Chondrocyte (in vitro differentiated cells): ENCODE data around the gene KBTBD3. TPM values are rescaled to one million over a fixed set of nuclear protein-coding genes. Genes with fewer than 3 reads are reported as not detected.

Source experiments
- DNase-seq: peaks from one replicate; pipeline ENCODE4 v3.0.0; 2021; ENCODE audit warnings: mixed read lengths, low spot score
- H3K27ac Mint-ChIP-seq: one replicate; pipeline ENCODE4 v1.8.0; 2021; ENCODE audit warnings: mild to moderate bottlenecking, moderate library complexity, mixed read lengths; ENCODE audit not compliant: unreplicated experiment
- H3K27me3 Mint-ChIP-seq: 2 replicates; pipeline ENCODE4 v1.8.0; 2021; ENCODE audit warnings: low read depth, mixed read lengths
- H3K36me3 Mint-ChIP-seq: 2 replicates; pipeline ENCODE4 v1.8.0; 2021; ENCODE audit warnings: low read depth, mixed read lengths
- H3K4me1 Mint-ChIP-seq: 2 replicates; pipeline ENCODE4 v1.8.0; 2021; ENCODE audit warnings: low read depth, mild to moderate bottlenecking, mixed read lengths
- H3K4me3 Mint-ChIP-seq: one replicate; pipeline ENCODE4 v1.8.0; 2021; ENCODE audit warnings: mild to moderate bottlenecking, moderate library complexity, mixed read lengths; ENCODE audit not compliant: unreplicated experiment
- H3K9me3 Mint-ChIP-seq: 2 replicates; pipeline ENCODE4 v1.8.0; 2021; ENCODE audit warnings: low read depth, mixed read lengths
- total RNA-seq: library from RNA; stranded (reverse); gene quantifications from 3 replicates; pipeline ENCODE4 v1.2.1, GENCODE V29; 2021
- TF ChIP-seq, protein P1 (sequence below): fragments of 200-600 bp; sonication (generic); IDR thresholded peaks from 2 replicates; pipeline ENCODE4 v1.5.0; 2021; ENCODE audit warnings: antibody characterized with exemption, mild to moderate bottlenecking, moderate library complexity

The KBTBD3 gene
- total RNA-seq, 1 donor from 2014 or later = 3.5 TPM

DNA sequence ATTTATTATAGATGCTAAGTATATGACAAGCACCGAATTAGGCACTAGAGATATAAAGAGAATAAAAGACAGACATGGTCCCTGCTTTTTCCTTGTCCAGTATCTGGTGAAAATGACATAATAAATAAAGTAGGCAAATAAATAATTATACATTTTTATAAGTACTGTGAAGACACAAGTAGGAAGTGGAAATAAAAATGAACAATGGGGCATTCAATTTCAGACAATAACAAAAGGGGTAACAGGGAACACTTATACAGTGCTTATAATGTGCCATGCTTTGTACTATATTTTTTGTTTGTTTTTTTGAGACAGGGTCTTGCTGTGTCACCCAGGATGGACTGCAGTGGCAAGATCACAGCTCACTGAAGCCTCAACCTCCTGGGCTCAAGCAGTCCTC, 4.3 kb downstream of the KBTBD3 start:
- Mint-ChIP-seq H3K4me3 (no peak overlapping the region), H3K27me3 (no peaks in the 10 kb centered on the region), H3K36me3 (no peaks in the 10 kb centered on the region), H3K4me1 (peaks cover 11% of the 10 kb centered on the region), H3K9me3 (peaks cover 7% of the 10 kb centered on the region), H3K27ac (no peak overlapping the region)
- TF ChIP-seq, protein P1, sequence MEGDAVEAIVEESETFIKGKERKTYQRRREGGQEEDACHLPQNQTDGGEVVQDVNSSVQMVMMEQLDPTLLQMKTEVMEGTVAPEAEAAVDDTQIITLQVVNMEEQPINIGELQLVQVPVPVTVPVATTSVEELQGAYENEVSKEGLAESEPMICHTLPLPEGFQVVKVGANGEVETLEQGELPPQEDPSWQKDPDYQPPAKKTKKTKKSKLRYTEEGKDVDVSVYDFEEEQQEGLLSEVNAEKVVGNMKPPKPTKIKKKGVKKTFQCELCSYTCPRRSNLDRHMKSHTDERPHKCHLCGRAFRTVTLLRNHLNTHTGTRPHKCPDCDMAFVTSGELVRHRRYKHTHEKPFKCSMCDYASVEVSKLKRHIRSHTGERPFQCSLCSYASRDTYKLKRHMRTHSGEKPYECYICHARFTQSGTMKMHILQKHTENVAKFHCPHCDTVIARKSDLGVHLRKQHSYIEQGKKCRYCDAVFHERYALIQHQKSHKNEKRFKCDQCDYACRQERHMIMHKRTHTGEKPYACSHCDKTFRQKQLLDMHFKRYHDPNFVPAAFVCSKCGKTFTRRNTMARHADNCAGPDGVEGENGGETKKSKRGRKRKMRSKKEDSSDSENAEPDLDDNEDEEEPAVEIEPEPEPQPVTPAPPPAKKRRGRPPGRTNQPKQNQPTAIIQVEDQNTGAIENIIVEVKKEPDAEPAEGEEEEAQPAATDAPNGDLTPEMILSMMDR = no peak
- no peak for DNase-seq

DNA sequence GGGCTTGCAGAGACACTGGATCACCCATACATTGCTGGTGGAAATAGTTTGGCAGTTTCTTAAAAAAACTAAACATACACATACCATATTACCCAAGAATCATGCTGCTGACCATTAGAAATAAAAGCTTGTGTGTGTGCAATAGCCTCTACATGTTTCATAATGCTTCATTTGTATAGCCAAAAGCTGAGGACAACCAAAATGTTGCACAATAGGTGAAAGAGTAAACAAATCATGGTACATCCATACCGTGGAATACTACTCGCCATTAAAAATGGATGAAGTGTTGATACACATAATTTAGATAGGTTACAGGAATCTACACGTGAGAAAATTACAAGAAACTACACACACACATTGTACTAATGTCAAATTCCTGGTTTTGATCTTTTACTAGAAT, 6.5 kb downstream of the KBTBD3 start:
- H3K4me1 Mint-ChIP-seq = no peaks in the 10 kb centered on the region
- no peak overlapping the region for H3K27ac Mint-ChIP-seq
- H3K9me3 Mint-ChIP-seq = peaks cover 8% of the 10 kb centered on the region
- TF ChIP-seq, protein P1 = no peak
- peaks cover 2% of the 10 kb centered on the region for H3K36me3 Mint-ChIP-seq
- no peak overlapping the region for H3K4me3 Mint-ChIP-seq
- H3K27me3 Mint-ChIP-seq = no peaks in the 10 kb centered on the region
- DNase-seq = no peak

DNA sequence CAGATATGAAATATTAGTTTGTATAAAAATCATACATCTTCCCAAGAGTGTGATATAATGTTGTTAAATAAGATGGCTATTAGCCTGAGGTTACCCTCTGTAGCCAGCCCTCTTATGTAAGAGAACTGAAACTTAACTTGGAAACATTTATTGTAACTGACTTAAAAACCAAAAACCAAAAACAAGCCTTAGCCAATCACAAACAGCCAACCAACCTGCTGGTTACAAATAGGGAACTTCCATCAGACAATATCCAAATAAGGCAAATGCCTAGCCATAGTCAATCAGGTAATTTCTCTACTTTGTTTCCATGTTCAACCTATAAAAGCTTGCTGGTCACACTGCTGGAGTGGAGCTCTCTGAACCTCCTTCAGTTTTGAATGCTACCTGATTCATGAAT, 14.1 kb downstream of the KBTBD3 start:
- no peaks in the 10 kb centered on the region for H3K27me3 Mint-ChIP-seq
- no peaks in the 10 kb centered on the region for H3K4me1 Mint-ChIP-seq
- peaks cover 4% of the 10 kb centered on the region for H3K36me3 Mint-ChIP-seq
- H3K4me3 Mint-ChIP-seq = no peak overlapping the region
- TF ChIP-seq, protein P1 = no peak
- H3K27ac Mint-ChIP-seq = no peak overlapping the region
- DNase-seq = no peak
- peaks cover 3% of the 10 kb centered on the region for H3K9me3 Mint-ChIP-seq

GRCh38 chr11:106061954-106062949, 14.9 kb downstream of the KBTBD3 start:
- TF ChIP-seq, protein P1 = no peak

GRCh38 chr11:106061249-106061784, 15.8 kb downstream of the KBTBD3 start:
- TF ChIP-seq, protein P1 = no peak
- Mint-ChIP-seq H3K4me3 (no peak overlapping the region), H3K27me3 (no peaks in the 10 kb centered on the region), H3K36me3 (peaks cover 4% of the 10 kb centered on the region), H3K27ac (no peak overlapping the region), H3K4me1 (no peaks in the 10 kb centered on the region), H3K9me3 (peaks cover 2% of the 10 kb centered on the region)
- DNase-seq = no peak

More at GRCh38 chr11:106061954-106062949, 14.9 kb downstream of the KBTBD3 start:
- no peak for DNase-seq
- no peak overlapping the region for H3K4me3 Mint-ChIP-seq
- no peak overlapping the region for H3K27ac Mint-ChIP-seq
- H3K4me1 Mint-ChIP-seq = no peaks in the 10 kb centered on the region
- peaks cover 4% of the 10 kb centered on the region for H3K36me3 Mint-ChIP-seq
- peaks cover 2% of the 10 kb centered on the region for H3K9me3 Mint-ChIP-seq
- no peaks in the 10 kb centered on the region for H3K27me3 Mint-ChIP-seq
